Parathyroid adenoma (tissue), 2 donors: Measurements from ENCODE around the gene INPP5B.
A peak's percentile ranks its signal among the peaks of the same experiment; 100 is the strongest.

Experiments used
- H2AFZ ChIP-seq: fragments of 300-600 bp; sonication (generic); one replicate; pipeline ENCODE4 v1.7.0; 2017; ENCODE audit warnings: antibody characterized with exemption, mild to moderate bottlenecking
- H3K27ac ChIP-seq: fragments of 300-600 bp; sonication (generic); one replicate; pipeline ENCODE4 v1.7.0; 2017
- H3K27me3 ChIP-seq: fragments of 300-600 bp; sonication (generic); one replicate; pipeline ENCODE4 v1.7.0; 2017; ENCODE audit warnings: low read length; ENCODE audit not compliant: control insufficient read depth, insufficient read depth
- H3K36me3 ChIP-seq: fragments of 300-600 bp; sonication (generic); one replicate; pipeline ENCODE4 v1.7.0; 2017; ENCODE audit warnings: low read length; ENCODE audit not compliant: control insufficient read depth, insufficient read depth
- H3K4me1 ChIP-seq: fragments of 300-600 bp; sonication (generic); one replicate; pipeline ENCODE4 v1.7.0; 2017; ENCODE audit warnings: control low read depth
- H3K4me2 ChIP-seq: fragments of 300-600 bp; sonication (generic); one replicate; pipeline ENCODE4 v1.7.0; 2017; ENCODE audit warnings: low read length
- H3K4me3 ChIP-seq: fragments of 300-600 bp; sonication (generic); one replicate; pipeline ENCODE4 v1.7.0; 2017; ENCODE audit warnings: low read depth, low read length
- H3K79me2 ChIP-seq: fragments of 300-600 bp; sonication (generic); one replicate; pipeline ENCODE4 v1.7.0; 2017; ENCODE audit warnings: control low read depth
- H3K9ac ChIP-seq: fragments of 300-600 bp; sonication (generic); one replicate; pipeline ENCODE4 v1.7.0; 2017; ENCODE audit warnings: mild to moderate bottlenecking
- H3K9me3 ChIP-seq: fragments of 300-600 bp; sonication (generic); one replicate; pipeline ENCODE4 v1.7.0; 2017; ENCODE audit warnings: low read length; ENCODE audit not compliant: control insufficient read depth
- TF ChIP-seq, protein P1 (sequence below): fragments of 300-600 bp; sonication (generic); IDR thresholded peaks from one replicate; pipeline ENCODE4 v1.7.0; 2017; ENCODE audit warnings: antibody characterized with exemption, mild to moderate bottlenecking
- donor health status: primary hyperparathyroidism.

Gene INPP5B

DNA sequence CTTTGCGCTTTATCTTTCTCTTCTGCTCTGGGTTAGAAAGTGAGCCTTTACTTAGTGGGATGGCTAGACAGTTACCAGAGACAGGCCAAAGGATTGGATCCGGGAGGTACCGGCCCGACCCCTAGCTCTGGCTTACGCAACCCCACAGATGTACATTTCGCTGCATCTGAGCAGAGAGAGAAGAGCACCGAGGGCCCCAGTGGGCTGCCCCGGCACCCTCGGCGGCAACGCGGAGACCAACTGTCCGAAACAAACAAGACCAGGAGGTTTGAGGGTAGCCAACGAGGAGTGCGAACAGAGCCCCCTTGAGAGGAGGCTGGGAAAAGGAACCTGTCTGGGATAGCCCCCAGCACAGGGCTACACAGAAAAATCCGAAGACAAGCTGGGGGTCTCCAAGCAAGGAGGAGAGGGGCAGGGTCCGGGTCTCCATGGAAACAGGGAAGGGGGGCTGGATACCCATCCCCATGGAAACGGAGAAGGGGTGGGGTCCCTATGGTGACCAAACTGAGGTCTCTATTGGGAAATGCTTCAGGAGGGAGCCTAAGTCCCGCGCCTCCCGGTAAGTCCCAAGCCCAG is 87.8 kb downstream of the INPP5B start:
- H3K36me3 ChIP-seq, result no peaks in the 10 kb centered on the region
- peak overlapping the region; percentile 89 for H2AFZ ChIP-seq
- peaks cover 7% of the 10 kb centered on the region for H3K79me2 ChIP-seq
- TF ChIP-seq, protein P1, sequence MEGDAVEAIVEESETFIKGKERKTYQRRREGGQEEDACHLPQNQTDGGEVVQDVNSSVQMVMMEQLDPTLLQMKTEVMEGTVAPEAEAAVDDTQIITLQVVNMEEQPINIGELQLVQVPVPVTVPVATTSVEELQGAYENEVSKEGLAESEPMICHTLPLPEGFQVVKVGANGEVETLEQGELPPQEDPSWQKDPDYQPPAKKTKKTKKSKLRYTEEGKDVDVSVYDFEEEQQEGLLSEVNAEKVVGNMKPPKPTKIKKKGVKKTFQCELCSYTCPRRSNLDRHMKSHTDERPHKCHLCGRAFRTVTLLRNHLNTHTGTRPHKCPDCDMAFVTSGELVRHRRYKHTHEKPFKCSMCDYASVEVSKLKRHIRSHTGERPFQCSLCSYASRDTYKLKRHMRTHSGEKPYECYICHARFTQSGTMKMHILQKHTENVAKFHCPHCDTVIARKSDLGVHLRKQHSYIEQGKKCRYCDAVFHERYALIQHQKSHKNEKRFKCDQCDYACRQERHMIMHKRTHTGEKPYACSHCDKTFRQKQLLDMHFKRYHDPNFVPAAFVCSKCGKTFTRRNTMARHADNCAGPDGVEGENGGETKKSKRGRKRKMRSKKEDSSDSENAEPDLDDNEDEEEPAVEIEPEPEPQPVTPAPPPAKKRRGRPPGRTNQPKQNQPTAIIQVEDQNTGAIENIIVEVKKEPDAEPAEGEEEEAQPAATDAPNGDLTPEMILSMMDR, result no peak
- peak overlapping the region; percentile 76 for H3K27ac ChIP-seq
- H3K9me3 ChIP-seq, result no peaks in the 10 kb centered on the region
- H3K9ac ChIP-seq, result peak overlapping the region; percentile 61
- peaks cover 3% of the 10 kb centered on the region for H3K4me1 ChIP-seq
- H3K27me3 ChIP-seq, result no peaks in the 10 kb centered on the region
- peak overlapping the region; percentile 90 for H3K4me2 ChIP-seq
- peak overlapping the region; percentile 90 for H3K4me3 ChIP-seq

DNA sequence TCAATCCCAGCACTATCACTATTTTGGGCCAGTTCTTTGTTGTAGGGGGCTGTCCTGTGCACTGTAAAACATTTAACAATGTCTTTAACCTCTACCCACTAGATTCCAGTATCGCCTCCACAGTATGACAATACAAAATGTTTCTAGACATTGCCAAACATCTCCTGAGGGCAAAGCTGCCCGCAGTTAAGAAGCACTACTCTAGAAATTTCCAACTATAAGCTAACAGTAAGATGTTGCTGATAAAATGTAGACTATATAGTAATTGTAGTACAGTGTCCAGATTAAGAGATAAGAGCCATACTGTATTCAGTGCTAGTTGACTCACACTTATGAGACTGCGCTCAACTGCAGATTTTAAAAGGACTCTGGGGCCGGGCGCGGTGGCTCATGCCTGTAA is 92.4 kb downstream of the INPP5B start:
- TF ChIP-seq, protein P1, result no peak

DNA sequence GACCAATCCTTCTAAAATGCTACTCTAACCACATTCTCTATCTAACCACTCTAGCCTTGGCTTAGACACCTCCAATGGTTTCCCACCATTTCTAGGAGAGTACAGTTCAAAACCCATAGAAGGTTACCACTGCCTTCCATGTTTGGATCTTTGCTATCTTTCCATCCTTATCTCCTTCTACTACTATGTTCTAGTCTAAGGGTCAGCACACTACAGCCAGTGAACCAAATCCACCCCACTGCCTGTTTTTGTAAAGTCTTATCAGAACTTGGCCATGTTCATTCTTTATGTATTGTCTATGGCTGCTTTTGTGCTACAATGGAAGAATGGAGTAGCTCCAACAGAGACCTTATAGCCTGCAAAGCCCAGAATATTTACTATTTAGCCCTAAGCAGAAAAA is 93.7 kb downstream of the INPP5B start:
- peaks cover 8% of the 10 kb centered on the region for H3K79me2 ChIP-seq
- no peak overlapping the region for H3K27ac ChIP-seq

More for the DNA sequence above, 92.4 kb downstream of the INPP5B start:
- H2AFZ ChIP-seq, result no peak overlapping the region
- H3K4me2 ChIP-seq, result no peak overlapping the region
- H3K9ac ChIP-seq, result no peak overlapping the region
- no peak overlapping the region for H3K4me3 ChIP-seq
- H3K4me1 ChIP-seq, result peaks cover 10% of the 10 kb centered on the region
- no peak overlapping the region for H3K27ac ChIP-seq
- no peaks in the 10 kb centered on the region for H3K36me3 ChIP-seq
- H3K79me2 ChIP-seq, result peaks cover 10% of the 10 kb centered on the region
- H3K9me3 ChIP-seq, result no peaks in the 10 kb centered on the region
- H3K27me3 ChIP-seq, result no peaks in the 10 kb centered on the region

DNA sequence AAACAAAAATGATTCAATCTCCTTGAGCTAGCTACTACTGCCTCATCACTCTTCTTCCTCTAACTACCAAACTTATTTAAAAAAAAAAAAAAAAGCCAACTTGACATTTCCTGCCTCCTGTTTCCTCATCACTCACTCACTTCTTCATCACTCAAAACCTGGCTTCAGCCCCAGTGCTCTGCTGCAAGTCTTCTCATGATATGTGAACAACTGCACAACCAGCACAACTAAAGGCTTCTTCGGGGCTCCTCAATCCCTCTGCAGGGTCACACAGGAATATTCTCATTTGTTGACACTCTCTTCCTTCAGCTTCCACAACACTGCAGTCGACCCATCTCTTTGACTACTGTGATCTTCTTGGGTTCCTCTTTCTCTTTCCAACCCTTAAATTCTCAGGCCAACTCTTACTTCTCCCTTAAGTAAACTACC is 95.1 kb downstream of the INPP5B start:
- Histone ChIP-seq H3K36me3 (no peaks in the 10 kb centered on the region), H3K4me2 (no peak overlapping the region), H3K27ac (peak overlapping the region; percentile 36), H3K4me1 (peaks cover 6% of the 10 kb centered on the region), H3K4me3 (no peak overlapping the region), H3K9ac (no peak overlapping the region), H3K9me3 (no peaks in the 10 kb centered on the region), H2AFZ (no peak overlapping the region), H3K79me2 (peaks cover 15% of the 10 kb centered on the region), H3K27me3 (no peaks in the 10 kb centered on the region)
- TF ChIP-seq, protein P1, result no peak

More for the DNA sequence above, 93.7 kb downstream of the INPP5B start:
- Histone ChIP-seq H3K27me3 (no peaks in the 10 kb centered on the region), H3K4me1 (peaks cover 6% of the 10 kb centered on the region), H3K4me3 (no peak overlapping the region), H2AFZ (no peak overlapping the region), H3K4me2 (no peak overlapping the region), H3K36me3 (no peaks in the 10 kb centered on the region), H3K9me3 (no peaks in the 10 kb centered on the region), H3K9ac (no peak overlapping the region)
- TF ChIP-seq, protein P1, result no peak

DNA sequence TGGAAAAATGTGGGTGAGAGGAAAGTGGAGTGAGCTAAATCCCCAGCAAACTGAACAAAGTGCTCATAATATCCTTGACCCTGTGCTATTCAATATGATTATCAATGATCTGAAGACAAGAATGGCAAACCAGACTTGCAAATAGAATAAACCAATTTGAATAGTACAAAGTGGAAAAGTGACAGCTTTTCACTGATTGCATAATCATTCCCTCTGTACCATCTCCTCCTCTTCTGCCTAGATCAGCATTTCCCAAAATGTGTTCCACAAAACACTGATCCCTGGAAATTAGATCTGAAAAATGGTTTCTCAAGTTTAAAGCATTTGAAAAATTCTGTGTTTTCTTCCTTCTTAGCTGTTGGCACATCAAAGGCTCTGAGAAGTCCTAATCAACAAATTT is 95.6 kb downstream of the INPP5B start:
- no peaks in the 10 kb centered on the region for H3K27me3 ChIP-seq
- no peaks in the 10 kb centered on the region for H3K9me3 ChIP-seq
- TF ChIP-seq, protein P1, result no peak
- H3K36me3 ChIP-seq, result no peaks in the 10 kb centered on the region
- H3K9ac ChIP-seq, result no peak overlapping the region
- H3K4me3 ChIP-seq, result peak overlapping the region; percentile 27
- H3K27ac ChIP-seq, result peak overlapping the region; percentile 36
- peak overlapping the region; percentile 50 for H3K4me2 ChIP-seq
- peaks cover 15% of the 10 kb centered on the region for H3K79me2 ChIP-seq
- H3K4me1 ChIP-seq, result peaks cover 6% of the 10 kb centered on the region
- no peak overlapping the region for H2AFZ ChIP-seq
